ENCODE results near the gene WDFY3. TPM values are rescaled to one million over a fixed set of nuclear protein-coding genes. Genes with fewer than 3 reads are reported as not detected.

Gene WDFY3
- total and polyA plus RNA-seq, 2 donors (not counting 1 experiment from before 2014, with no cell fraction given): 0.05 to 0.36 TPM

GRCh38 chr4:84914686-84915395 lies 51.6 kb downstream of the WDFY3 start:
- Mint-ChIP-seq H3K27me3 (peaks cover 3% of the 10 kb centered on the region), H3K4me3 (no peak overlapping the region), H3K4me1 (no peaks in the 10 kb centered on the region), H3K27ac (no peak overlapping the region), H3K9me3 (ENCODE audit: insufficient read depth) (no peaks in the 10 kb centered on the region)
- no peak overlapping the region for H3K27ac ChIP-seq (ENCODE audit: low read length in 2 of 2)
- no CpG with 5 or more reads among the region's 2 CpGs for WGBS (ENCODE audit: insufficient coverage)
- no peak for TF ChIP-seq CTCF (IDR thresholded peaks at IDR 0.05)
- TF ChIP-seq EZH2 (IDR thresholded peaks at IDR 0.05; ENCODE audit: borderline replicate concordance, insufficient read depth, low read depth, low read length, poor library complexity, severe bottlenecking): no peak
- ChIA-PET POLR2A (no interaction called here), CTCF (no interaction called here)
- H2AFZ ChIP-seq (ENCODE audit: insufficient read depth, low read depth, low read length, poor library complexity, severe bottlenecking): no peak overlapping the region
- no peak overlapping the region for H3K4me2 ChIP-seq (replicated peaks; ENCODE audit: low read depth, low read length, poor library complexity, severe bottlenecking)
- H3K9me3 ChIP-seq (ENCODE audit: control extremely low read depth in 1 of 3, control insufficient read depth in 2 of 3, insufficient read depth in 1 of 3, low read length in 2 of 3): no peaks in the 10 kb centered on the region
- DNase-seq (no peak), ATAC-seq (ENCODE audit: low read depth) (no peak)
- no peak overlapping the region for H3K9ac ChIP-seq (ENCODE audit: low read length)
- no peaks in the 10 kb centered on the region for H3K27me3 ChIP-seq (replicated peaks in 1 of 4; ENCODE audit: control extremely low read depth in 1 of 4, control insufficient read depth in 3 of 4, insufficient read depth in 4 of 4, low read length in 3 of 4)
- no peaks in the 10 kb centered on the region for H3K36me3 ChIP-seq (replicated peaks in 1 of 2; ENCODE audit: control extremely low read depth in 1 of 2, control insufficient read depth in 1 of 2, extremely low read depth in 1 of 2, insufficient read depth in 2 of 2, low read length in 1 of 2)
- no peaks in the 10 kb centered on the region for H3K4me1 ChIP-seq (ENCODE audit: control insufficient read depth in 2 of 2, insufficient read depth in 2 of 2, low read length in 2 of 2)
- no peaks in the 10 kb centered on the region for H3K79me2 ChIP-seq (ENCODE audit: control insufficient read depth, insufficient read depth, low read length)
- intact Hi-C loops (cut with micrococcal nuclease): no loop called here
- no peaks in the 10 kb centered on the region for H4K20me1 ChIP-seq (ENCODE audit: control insufficient read depth, insufficient read depth, low read length, poor library complexity, severe bottlenecking)
- no peak overlapping the region for H3K4me3 ChIP-seq (ENCODE audit: control extremely low read depth in 1 of 5, extremely low read depth in 1 of 5, insufficient read depth in 1 of 5, low read depth in 2 of 5, low read length in 4 of 5)

- intact Hi-C loops (cut with micrococcal nuclease): no loop called here
- no peak for ATAC-seq (ENCODE audit: low read depth)
- ChIA-PET POLR2A (no interaction called here), CTCF (interaction anchor here (0.6 kb wide), 1 partner anchor 48 kb away, joined by 4 read pairs; no protein-coding TSS in a partner anchor)
- DNase-seq: no peak
- Histone ChIP-seq H3K79me2 (ENCODE audit: control insufficient read depth, insufficient read depth, low read length) (no peaks in the 10 kb centered on the region), H3K4me2 (replicated peaks; ENCODE audit: low read depth, low read length, poor library complexity, severe bottlenecking) (no peak overlapping the region), H4K20me1 (ENCODE audit: control insufficient read depth, insufficient read depth, low read length, poor library complexity, severe bottlenecking) (no peaks in the 10 kb centered on the region), H3K27me3 (replicated peaks in 1 of 4; ENCODE audit: control extremely low read depth in 1 of 4, control insufficient read depth in 3 of 4, insufficient read depth in 4 of 4, low read length in 3 of 4) (no peaks in the 10 kb centered on the region), H3K36me3 (replicated peaks in 1 of 2; ENCODE audit: control extremely low read depth in 1 of 2, control insufficient read depth in 1 of 2, extremely low read depth in 1 of 2, insufficient read depth in 2 of 2, low read length in 1 of 2) (no peaks in the 10 kb centered on the region), H3K9me3 (ENCODE audit: control extremely low read depth in 1 of 3, control insufficient read depth in 2 of 3, insufficient read depth in 1 of 3, low read length in 2 of 3) (no peaks in the 10 kb centered on the region), H3K9ac (ENCODE audit: low read length) (no peak overlapping the region), H3K27ac (ENCODE audit: low read length in 2 of 2) (no peak overlapping the region), H2AFZ (ENCODE audit: insufficient read depth, low read depth, low read length, poor library complexity, severe bottlenecking) (no peak overlapping the region), H3K4me1 (ENCODE audit: control insufficient read depth in 2 of 2, insufficient read depth in 2 of 2, low read length in 2 of 2) (no peaks in the 10 kb centered on the region), H3K4me3 (ENCODE audit: control extremely low read depth in 1 of 5, extremely low read depth in 1 of 5, insufficient read depth in 1 of 5, low read depth in 2 of 5, low read length in 4 of 5) (no peak overlapping the region)
- Mint-ChIP-seq H3K4me3 (no peak overlapping the region), H3K27me3 (peaks cover 3% of the 10 kb centered on the region), H3K9me3 (ENCODE audit: insufficient read depth) (no peaks in the 10 kb centered on the region), H3K4me1 (no peaks in the 10 kb centered on the region), H3K27ac (no peak overlapping the region)
- 94% methylated on average over 2 of the region's 3 CpGs for WGBS (ENCODE audit: insufficient coverage)
- TF ChIP-seq CTCF (IDR thresholded peaks at IDR 0.05): no peak
- no peak for TF ChIP-seq EZH2 (IDR thresholded peaks at IDR 0.05; ENCODE audit: borderline replicate concordance, insufficient read depth, low read depth, low read length, poor library complexity, severe bottlenecking)
These were observed 53.3 kb downstream of the WDFY3 start for GRCh38 chr4:84913176-84913575.

All from B cell (primary cell).